OCI-LY3 (cell line): ENCODE data around the gene ARAP1.

Experiments used
- H2AFZ ChIP-seq: fragments of 200-600, 300-600 bp; shearing (Covaris generic); 2 replicates; pipeline ENCODE4 v1.6.0; 2014; ENCODE audit warnings: antibody characterized with exemption, low read depth, low read length
- H3K27ac ChIP-seq: fragments of 200-600, 300-600 bp; sonication (generic); 2 replicates; pipeline ENCODE4 v1.5.1; 2014; ENCODE audit warnings: mild to moderate bottlenecking, low read length, moderate library complexity, mixed read lengths
- H3K27me3 ChIP-seq: fragments of 200-600, 300-600 bp; sonication (generic); 2 replicates; pipeline ENCODE4 v1.6.1; 2014; ENCODE audit warnings: low read depth, low read length, mixed read lengths
- H3K36me3 ChIP-seq: fragments of 200-600, 300-600 bp; sonication (generic); replicated peaks from 2 replicates; pipeline ENCODE3; 2014; ENCODE audit warnings: low read depth, low read length, mixed read lengths
- H3K4me1 ChIP-seq: fragments of 300-600, 200-600 bp; sonication (generic); 2 replicates; pipeline ENCODE4 v1.6.1; 2014; ENCODE audit warnings: low read length, mixed read lengths
- H3K4me2 ChIP-seq: fragments of 200-600, 300-600 bp; sonication (generic); 2 replicates; pipeline ENCODE4 v1.6.1; 2014; ENCODE audit warnings: low read length, mixed read lengths
- H3K4me3 ChIP-seq: fragments of 300-600, 200-600 bp; sonication (generic); 2 replicates; pipeline ENCODE4 v1.5.1; 2014; ENCODE audit warnings: antibody characterized with exemption, mild to moderate bottlenecking, low read length, moderate library complexity
- H3K79me2 ChIP-seq: fragments of 300-600, 200-600 bp; shearing (Covaris generic); 2 replicates; pipeline ENCODE4 v1.6.1; 2014; ENCODE audit warnings: mild to moderate bottlenecking, low read length, mixed read lengths
- H3K9ac ChIP-seq: fragments of 300-600, 200-600 bp; shearing (Covaris generic); 2 replicates; pipeline ENCODE4 v1.6.0; 2014; ENCODE audit warnings: mild to moderate bottlenecking, low read length, moderate library complexity
- H3K9me3 ChIP-seq: fragments of 200-600, 300-600 bp; shearing (Covaris generic); 2 replicates; pipeline ENCODE4 v1.6.1; 2014; ENCODE audit warnings: low read length, mixed read lengths; ENCODE audit not compliant: insufficient read depth
- H4K20me1 ChIP-seq: fragments of 200-600, 300-600 bp; sonication (generic); 2 replicates; pipeline ENCODE4 v1.6.1; 2016; ENCODE audit warnings: low read length, mixed read lengths; ENCODE audit not compliant: insufficient read depth
- EZH2phosphoT487 ChIP-seq: fragments of 200-600 bp; shearing (Covaris generic); IDR thresholded peaks from 2 replicates; pipeline ENCODE4 v1.6.1; 2018; ENCODE audit warnings: antibody characterized with exemption, mixed run types, low read depth
- TF ChIP-seq, protein P1 (sequence below): fragments of 200-600, 300-600 bp; sonication (generic); IDR thresholded peaks from 2 replicates; pipeline ENCODE4 v1.5.1; 2014; ENCODE audit warnings: antibody characterized with exemption, low read length, low read depth

ARAP1 gene

DNA sequence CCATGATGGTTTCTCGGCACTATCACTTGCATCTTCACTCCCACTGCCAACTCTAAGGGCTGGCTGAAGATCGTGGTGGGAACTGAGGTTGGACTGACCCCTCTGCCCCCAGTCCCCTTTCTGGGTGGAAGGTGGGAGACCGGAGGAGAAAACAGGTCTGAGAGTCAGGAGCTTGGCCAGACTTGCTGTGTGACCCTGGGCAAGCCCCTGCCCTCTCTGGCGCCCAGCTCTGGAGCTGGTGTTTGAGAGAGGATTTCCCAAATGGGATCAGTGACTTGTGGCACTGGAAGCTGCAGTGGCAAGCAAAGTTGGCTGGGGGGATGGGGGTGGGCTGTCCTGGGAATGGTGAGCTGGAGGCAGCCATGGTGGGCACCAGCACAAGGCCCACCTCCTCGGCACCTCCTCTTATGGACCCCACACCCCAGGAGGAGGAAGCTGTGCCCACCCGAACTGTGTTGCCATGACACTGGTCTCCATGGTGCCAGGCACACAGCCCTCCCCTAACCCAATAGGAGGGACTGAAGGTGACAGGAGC lies 71.5 kb downstream of the ARAP1 start:
- Histone ChIP-seq H2AFZ (no peak overlapping the region), H4K20me1 (peaks cover 22% of the 10 kb centered on the region)

DNA sequence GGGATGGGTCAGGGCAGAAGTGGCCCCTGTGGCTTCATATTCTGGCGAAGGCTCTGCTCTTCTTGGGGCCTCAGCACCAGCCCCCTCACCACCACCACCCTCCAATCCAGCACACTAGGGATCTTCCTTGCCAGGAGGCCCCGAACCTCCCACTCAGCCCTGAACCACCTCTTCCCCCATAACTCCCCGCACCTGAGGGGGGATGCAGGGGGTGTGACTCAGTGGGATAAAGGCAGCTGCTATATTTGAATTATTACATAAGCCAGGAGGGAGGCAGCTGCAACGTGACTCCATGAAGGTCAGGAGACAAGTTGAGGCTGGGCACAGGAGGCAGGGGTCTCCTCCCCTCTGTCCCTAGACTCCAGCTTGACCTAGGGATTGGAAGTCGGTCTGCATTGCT lies 72.3 kb downstream of the ARAP1 start:
- H3K4me1 ChIP-seq: no peaks in the 10 kb centered on the region
- no peaks in the 10 kb centered on the region for H3K79me2 ChIP-seq
- TF ChIP-seq, protein P1, sequence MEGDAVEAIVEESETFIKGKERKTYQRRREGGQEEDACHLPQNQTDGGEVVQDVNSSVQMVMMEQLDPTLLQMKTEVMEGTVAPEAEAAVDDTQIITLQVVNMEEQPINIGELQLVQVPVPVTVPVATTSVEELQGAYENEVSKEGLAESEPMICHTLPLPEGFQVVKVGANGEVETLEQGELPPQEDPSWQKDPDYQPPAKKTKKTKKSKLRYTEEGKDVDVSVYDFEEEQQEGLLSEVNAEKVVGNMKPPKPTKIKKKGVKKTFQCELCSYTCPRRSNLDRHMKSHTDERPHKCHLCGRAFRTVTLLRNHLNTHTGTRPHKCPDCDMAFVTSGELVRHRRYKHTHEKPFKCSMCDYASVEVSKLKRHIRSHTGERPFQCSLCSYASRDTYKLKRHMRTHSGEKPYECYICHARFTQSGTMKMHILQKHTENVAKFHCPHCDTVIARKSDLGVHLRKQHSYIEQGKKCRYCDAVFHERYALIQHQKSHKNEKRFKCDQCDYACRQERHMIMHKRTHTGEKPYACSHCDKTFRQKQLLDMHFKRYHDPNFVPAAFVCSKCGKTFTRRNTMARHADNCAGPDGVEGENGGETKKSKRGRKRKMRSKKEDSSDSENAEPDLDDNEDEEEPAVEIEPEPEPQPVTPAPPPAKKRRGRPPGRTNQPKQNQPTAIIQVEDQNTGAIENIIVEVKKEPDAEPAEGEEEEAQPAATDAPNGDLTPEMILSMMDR: no peak
- no peak for TF ChIP-seq EZH2phosphoT487
- H4K20me1 ChIP-seq: peaks cover 22% of the 10 kb centered on the region
- H3K4me3 ChIP-seq: no peak overlapping the region
- no peaks in the 10 kb centered on the region for H3K9me3 ChIP-seq
- no peak overlapping the region for H3K9ac ChIP-seq
- peaks cover 35% of the 10 kb centered on the region; the same call in 1 of the 2 replicates for H3K27me3 ChIP-seq
- H3K36me3 ChIP-seq: peaks cover 2% of the 10 kb centered on the region
- H3K4me2 ChIP-seq: no peak overlapping the region
- H2AFZ ChIP-seq: no peak overlapping the region
- H3K27ac ChIP-seq: no peak overlapping the region

More for the DNA sequence above, 71.5 kb downstream of the ARAP1 start:
- Histone ChIP-seq H3K4me1 (no peaks in the 10 kb centered on the region), H3K9ac (no peak overlapping the region), H3K4me3 (no peak overlapping the region), H3K9me3 (no peaks in the 10 kb centered on the region), H3K4me2 (no peak overlapping the region), H3K27me3 (peaks cover 28% of the 10 kb centered on the region; the same call in 1 of the 2 replicates), H3K79me2 (no peaks in the 10 kb centered on the region), H3K36me3 (peaks cover 5% of the 10 kb centered on the region), H3K27ac (no peak overlapping the region)
- TF ChIP-seq, protein P1: no peak
- TF ChIP-seq EZH2phosphoT487: no peak

DNA sequence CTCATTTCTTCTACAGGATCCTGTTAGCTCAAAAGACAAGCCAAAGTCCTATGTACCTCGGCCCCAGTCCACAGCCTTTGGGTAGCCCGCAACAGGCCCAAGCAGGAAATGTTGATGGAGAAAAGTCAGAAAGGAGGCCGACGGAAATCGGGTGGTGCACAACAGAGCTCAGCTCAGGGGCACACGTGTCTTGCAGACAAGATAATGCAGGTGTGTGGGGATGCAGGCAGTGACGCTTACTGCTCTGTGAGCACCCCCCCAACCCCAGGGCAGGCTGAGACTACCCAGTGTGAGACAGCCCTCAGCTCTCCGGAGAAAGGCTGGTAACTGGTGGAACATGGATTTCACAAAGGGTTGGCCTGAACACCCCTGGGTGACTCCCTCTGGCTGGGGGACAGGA lies 73.7 kb downstream of the ARAP1 start:
- Histone ChIP-seq H3K27me3 (peaks cover 36% of the 10 kb centered on the region; the same call in 1 of the 2 replicates), H3K9me3 (no peaks in the 10 kb centered on the region), H2AFZ (no peak overlapping the region), H3K9ac (no peak overlapping the region), H3K36me3 (peaks cover 2% of the 10 kb centered on the region), H3K4me3 (no peak overlapping the region), H4K20me1 (peaks cover 14% of the 10 kb centered on the region; the same call in 1 of the 2 replicates), H3K27ac (no peak overlapping the region), H3K4me2 (no peak overlapping the region), H3K4me1 (no peaks in the 10 kb centered on the region), H3K79me2 (no peaks in the 10 kb centered on the region)
- no peak for TF ChIP-seq EZH2phosphoT487
- TF ChIP-seq, protein P1: no peak

DNA sequence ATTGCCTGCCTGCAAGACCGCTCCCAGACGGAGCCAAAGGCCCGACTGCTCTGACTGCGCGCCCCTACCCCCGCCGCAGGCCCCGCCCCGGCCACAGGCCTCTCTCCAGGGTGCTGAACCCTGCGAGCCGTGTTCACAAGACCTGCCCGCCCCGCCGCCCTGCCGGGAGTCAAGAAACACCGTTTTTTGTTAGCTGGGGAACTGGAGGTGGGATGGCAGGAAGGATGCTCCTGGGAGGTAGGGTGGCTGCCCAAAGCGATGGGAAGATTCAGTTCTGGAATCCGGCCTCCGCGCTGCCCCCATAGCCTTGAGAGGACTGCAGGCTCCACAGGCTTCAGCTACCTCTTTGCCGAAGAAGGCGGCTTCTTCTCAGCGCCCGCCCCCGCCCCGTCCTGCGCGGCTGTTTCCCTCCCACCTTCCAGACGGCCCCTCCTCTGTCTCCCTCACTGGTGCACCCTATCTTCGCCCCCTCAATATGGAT lies 75.3 kb downstream of the ARAP1 start:
- Histone ChIP-seq H3K4me1 (no peaks in the 10 kb centered on the region), H3K9ac (no peak overlapping the region), H3K9me3 (no peaks in the 10 kb centered on the region), H3K27ac (no peak overlapping the region), H3K4me3 (no peak overlapping the region), H3K79me2 (no peaks in the 10 kb centered on the region), H3K27me3 (peaks cover 36% of the 10 kb centered on the region; the same call in 1 of the 2 replicates), H3K4me2 (no peak overlapping the region), H2AFZ (no peak overlapping the region), H3K36me3 (no peaks in the 10 kb centered on the region), H4K20me1 (peaks cover 4% of the 10 kb centered on the region; the same call in 1 of the 2 replicates)
- TF ChIP-seq, protein P1: no peak
- TF ChIP-seq EZH2phosphoT487: no peak
